ENCODE results near the gene TTC12. TPM values are rescaled to one million over a fixed set of nuclear protein-coding genes. Genes with fewer than 3 reads are reported as not detected.

TTC12 gene
- total and polyA plus RNA-seq, 12 donors = 3.3 to 18.0 (median 7.8) TPM

DNA sequence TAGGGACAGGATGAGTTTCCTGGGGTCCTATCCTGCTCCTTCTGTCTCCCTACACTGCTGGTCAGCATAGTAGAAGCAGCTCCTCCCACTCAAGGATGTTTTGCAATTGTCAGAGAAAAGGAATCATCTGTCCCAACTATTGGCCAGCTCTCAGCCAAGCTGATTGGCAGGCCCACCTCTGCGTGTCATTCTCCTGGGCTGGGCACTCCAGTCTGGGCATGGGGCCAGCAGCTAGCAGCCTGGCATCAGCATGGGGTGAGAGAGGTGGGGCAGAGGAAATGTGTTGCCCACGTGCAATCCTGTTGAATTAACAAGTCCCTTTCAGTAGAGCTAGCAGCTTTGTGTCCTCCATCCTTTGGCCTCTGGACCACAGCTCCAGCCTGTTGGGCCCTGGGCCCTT is 87.3 kb downstream of the TTC12 start:
- TF ChIP-seq, protein P1, sequence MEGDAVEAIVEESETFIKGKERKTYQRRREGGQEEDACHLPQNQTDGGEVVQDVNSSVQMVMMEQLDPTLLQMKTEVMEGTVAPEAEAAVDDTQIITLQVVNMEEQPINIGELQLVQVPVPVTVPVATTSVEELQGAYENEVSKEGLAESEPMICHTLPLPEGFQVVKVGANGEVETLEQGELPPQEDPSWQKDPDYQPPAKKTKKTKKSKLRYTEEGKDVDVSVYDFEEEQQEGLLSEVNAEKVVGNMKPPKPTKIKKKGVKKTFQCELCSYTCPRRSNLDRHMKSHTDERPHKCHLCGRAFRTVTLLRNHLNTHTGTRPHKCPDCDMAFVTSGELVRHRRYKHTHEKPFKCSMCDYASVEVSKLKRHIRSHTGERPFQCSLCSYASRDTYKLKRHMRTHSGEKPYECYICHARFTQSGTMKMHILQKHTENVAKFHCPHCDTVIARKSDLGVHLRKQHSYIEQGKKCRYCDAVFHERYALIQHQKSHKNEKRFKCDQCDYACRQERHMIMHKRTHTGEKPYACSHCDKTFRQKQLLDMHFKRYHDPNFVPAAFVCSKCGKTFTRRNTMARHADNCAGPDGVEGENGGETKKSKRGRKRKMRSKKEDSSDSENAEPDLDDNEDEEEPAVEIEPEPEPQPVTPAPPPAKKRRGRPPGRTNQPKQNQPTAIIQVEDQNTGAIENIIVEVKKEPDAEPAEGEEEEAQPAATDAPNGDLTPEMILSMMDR (IDR thresholded peaks at IDR 0.05) = no peak
- Histone ChIP-seq H3K9me3 (no peaks in the 10 kb centered on the region), H3K27me3 (no peaks in the 10 kb centered on the region), H3K4me1 (peaks cover 0 to 3% (median 0%) of the 10 kb centered on the region in 9 donors), H3K27ac (no peak overlapping the region), H3K36me3 (no peaks in the 10 kb centered on the region), H3K4me3 (no peak overlapping the region)
- WGBS, 2 donors = 14 to 23% methylated on average over 2 of the region's 2 CpGs
- DNase-seq (peak; percentile 80), ATAC-seq (peak; percentile 77 to 99 (median 96))
- intact Hi-C loops (cut with DNase I) = no loop called here

DNA sequence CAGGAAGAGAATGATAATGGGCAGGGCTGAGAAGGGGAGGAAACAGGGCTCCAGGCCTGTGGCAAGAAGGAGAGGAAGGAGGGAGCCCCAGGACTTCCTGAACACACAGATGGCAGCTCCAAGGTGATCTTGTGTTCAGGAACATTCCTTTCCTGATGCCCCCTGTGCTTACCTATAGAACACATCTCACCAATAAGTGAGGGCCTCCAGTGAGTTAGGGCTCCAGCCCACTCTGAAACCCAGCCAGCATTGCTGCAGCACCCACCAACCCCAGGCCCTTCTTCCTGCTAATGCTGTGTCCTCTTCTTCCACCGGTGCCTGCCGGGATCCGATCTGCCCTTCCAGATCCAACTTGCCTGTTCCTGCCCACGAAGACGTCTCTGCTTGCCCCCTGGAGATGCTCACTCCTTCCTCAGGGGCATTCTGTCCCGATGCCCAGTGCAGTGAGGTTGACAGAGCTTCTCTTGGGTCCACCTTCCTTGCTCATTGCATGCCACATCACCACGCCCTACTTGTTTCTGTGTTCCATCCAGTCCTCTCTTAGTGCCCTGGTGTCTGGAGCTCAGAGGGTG is 90.6 kb downstream of the TTC12 start:
- H3K27me3 ChIP-seq = peaks cover 0 to 4% (median 0%) of the 10 kb centered on the region in 7 donors
- no peak overlapping the region for H3K27ac ChIP-seq
- ATAC-seq (no peak), DNase-seq (no peak)
- TF ChIP-seq, protein P1 (IDR thresholded peaks at IDR 0.05) = no peak
- no peak overlapping the region for H3K4me3 ChIP-seq
- H3K9me3 ChIP-seq = no peaks in the 10 kb centered on the region
- H3K4me1 ChIP-seq = peaks cover 0 to 3% (median 0%) of the 10 kb centered on the region in 9 donors
- WGBS, 2 donors = 94 to 95% methylated on average over 7 of the region's 7 CpGs
- intact Hi-C loops (cut with DNase I) = no loop called here
- H3K36me3 ChIP-seq = no peaks in the 10 kb centered on the region

DNA sequence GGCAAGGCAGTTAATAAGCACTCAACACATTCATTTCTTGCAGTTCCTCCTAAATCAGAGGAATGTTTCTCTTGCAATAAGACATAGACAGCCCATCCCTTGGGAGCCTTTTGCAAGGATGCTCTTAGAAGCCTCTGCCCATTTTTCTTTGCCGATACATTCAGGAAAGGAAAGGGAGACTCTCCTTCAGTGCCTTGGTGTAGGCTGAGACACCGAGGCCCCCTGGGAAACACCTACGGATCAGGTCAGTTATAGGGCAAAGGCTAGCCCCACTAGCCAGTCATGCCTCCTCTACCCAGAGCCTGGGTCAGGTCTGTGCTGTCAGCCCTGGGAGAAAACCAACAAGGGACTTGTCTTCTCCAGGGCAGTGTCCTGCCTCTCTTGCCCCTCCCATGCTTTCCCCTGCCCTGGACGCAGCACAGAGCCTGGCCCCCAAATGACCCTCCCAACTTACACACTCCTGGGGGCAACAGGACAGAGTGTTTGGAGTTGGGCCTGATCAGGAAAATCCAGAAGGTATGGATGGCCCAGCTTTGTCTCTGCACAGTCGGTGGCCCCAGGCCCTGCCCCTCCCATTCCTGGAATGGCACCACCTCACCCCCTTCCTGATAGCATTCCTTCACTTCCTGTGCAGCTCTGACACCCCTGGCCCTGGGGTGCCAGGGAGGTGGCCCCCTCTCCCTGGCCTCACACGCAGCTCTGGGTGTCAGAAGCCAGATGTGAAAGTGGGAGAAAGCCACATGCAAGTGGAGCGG is 91.5 kb downstream of the TTC12 start:
- intact Hi-C loops (cut with DNase I) = no loop called here

DNA sequence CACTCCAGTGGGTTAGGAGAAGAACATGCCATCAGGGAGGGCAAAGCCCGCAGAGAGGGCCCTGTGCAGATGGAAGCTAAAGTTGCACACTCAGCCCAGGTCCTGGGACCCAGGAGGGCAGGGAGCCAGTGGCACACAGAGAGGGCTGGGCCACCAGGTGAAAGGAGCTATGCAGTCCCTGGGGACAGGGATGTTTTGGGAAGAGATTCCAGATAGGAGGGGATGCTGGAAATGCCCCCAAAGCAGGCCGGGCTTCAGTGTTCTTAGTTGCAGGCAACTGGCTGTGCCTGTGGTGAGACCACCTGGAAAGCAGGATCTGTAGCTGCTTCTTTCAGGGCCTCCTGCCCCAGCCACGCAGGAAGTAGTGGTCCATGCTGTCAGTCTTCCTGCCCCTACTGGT is 92.8 kb downstream of the TTC12 start:
- no peak for DNase-seq
- no peak for ATAC-seq
- TF ChIP-seq, protein P1 (IDR thresholded peaks at IDR 0.05) = no peak
- Histone ChIP-seq H3K4me3 (no peak overlapping the region), H3K27me3 (peaks cover 0 to 4% (median 0%) of the 10 kb centered on the region in 7 donors), H3K9me3 (no peaks in the 10 kb centered on the region), H3K36me3 (no peaks in the 10 kb centered on the region), H3K4me1 (no peaks in the 10 kb centered on the region), H3K27ac (no peak overlapping the region)
- 84 to 86% methylated on average over 3 of the region's 3 CpGs for WGBS, 2 donors
- intact Hi-C loops (cut with DNase I) = no loop called here

More for the DNA sequence above, 91.5 kb downstream of the TTC12 start:
- H3K27ac ChIP-seq = no peak overlapping the region
- no peak for ATAC-seq
- peaks cover 0 to 4% (median 0%) of the 10 kb centered on the region in 7 donors for H3K27me3 ChIP-seq
- no peak for DNase-seq
- H3K9me3 ChIP-seq = no peaks in the 10 kb centered on the region
- 68 to 70% methylated on average over 7 of the region's 7 CpGs for WGBS, 2 donors
- H3K4me1 ChIP-seq = peaks cover 0 to 3% (median 0%) of the 10 kb centered on the region in 9 donors
- H3K4me3 ChIP-seq = no peak overlapping the region
- TF ChIP-seq, protein P1 (IDR thresholded peaks at IDR 0.05) = no peak
- no peaks in the 10 kb centered on the region for H3K36me3 ChIP-seq

Data from heart right ventricle (tissue), 16 donors.